Right atrium auricular region (tissue), 2 donors: ENCODE data around the gene CMTM8. TPM values are rescaled to one million over a fixed set of nuclear protein-coding genes. Genes with fewer than 3 reads are reported as not detected.

Experiments
- DNase-seq: peaks from one replicate; pipeline ENCODE4 v3.0.0-alpha.2; 2019; ENCODE audit warnings: low spot score
- H3K27ac ChIP-seq, 2 donors: fragments of 200-600 bp; sonication (generic); 1 replicate in 1 of 2; 2 replicates in 1 of 2; pipeline ENCODE4 v1.5.1; 2016 to 2019
- H3K27me3 ChIP-seq, 2 donors: fragments of 200-600 bp; sonication (generic); one replicate each; pipeline versions ENCODE4 v1.5.1 to v1.6.0; 2017 to 2019
- H3K36me3 ChIP-seq: fragments of 200-600 bp; sonication (generic); one replicate; pipeline ENCODE4 v1.5.1; 2016
- H3K4me1 ChIP-seq, 2 donors: fragments of 200-600 bp; sonication (generic); one replicate each; pipeline versions ENCODE4 v1.5.1 to v1.6.0; 2017 to 2019
- H3K4me3 ChIP-seq, 2 donors: fragments of 200-600 bp; sonication (generic); 1 replicate in 1 of 2; 2 replicates in 1 of 2; pipeline ENCODE4 v1.5.1; 2017 to 2019; ENCODE audit warnings: mild to moderate bottlenecking in 1 of 2, moderate library complexity in 1 of 2
- H3K9me3 ChIP-seq, 2 donors: fragments of 200-600 bp; sonication (generic); one replicate each; pipeline ENCODE4 v1.5.1; 2019
- CTCF ChIP-seq, 2 donors: fragments of 200-600 bp; sonication (generic); IDR thresholded peaks; one replicate each; pipeline ENCODE4 v1.5.1; 2019; ENCODE audit warnings: antibody characterized with exemption in 2 of 2
- total RNA-seq, 2 donors: library from RNA; depleted of rRNA; stranded (reverse); fragments of >200 nt; gene quantifications; one replicate each; pipeline ENCODE4 v1.1.0, GENCODE V29; 2016

The CMTM8 gene
- total RNA-seq, 2 donors from 2014 or later, result 3.1 to 7.1 TPM

- Histone ChIP-seq H3K9me3 (no peaks in the 10 kb centered on the region), H3K27me3 (no peaks in the 10 kb centered on the region), H3K4me1 (peaks cover 0 to 16% of the 10 kb centered on the region in 2 donors), H3K4me3 (no peak overlapping the region), H3K36me3 (no peaks in the 10 kb centered on the region), H3K27ac (peak overlapping the region in 1 of 2 donors; percentile 12)
- no peak for TF ChIP-seq CTCF (IDR thresholded peaks at IDR 0.05)
- no peak for DNase-seq
Measured at GRCh38 chr3:32413845-32414521, 175.5 kb downstream of the CMTM8 start.

- Histone ChIP-seq H3K36me3 (no peaks in the 10 kb centered on the region), H3K4me1 (peaks cover 0 to 17% of the 10 kb centered on the region in 2 donors), H3K9me3 (no peaks in the 10 kb centered on the region), H3K27ac (peak overlapping the region; percentile 12 to 35), H3K4me3 (no peak overlapping the region), H3K27me3 (no peaks in the 10 kb centered on the region)
- no peak for TF ChIP-seq CTCF (IDR thresholded peaks at IDR 0.05)
- no peak for DNase-seq
Measured at GRCh38 chr3:32414522-32415202, 176.2 kb downstream of the CMTM8 start.

- Histone ChIP-seq H3K27me3 (no peaks in the 10 kb centered on the region), H3K27ac (peak overlapping the region; percentile 17 to 46), H3K4me3 (no peak overlapping the region), H3K4me1 (peaks cover 0 to 44% of the 10 kb centered on the region in 2 donors), H3K9me3 (no peaks in the 10 kb centered on the region), H3K36me3 (no peaks in the 10 kb centered on the region)
- no peak for DNase-seq
- TF ChIP-seq CTCF (IDR thresholded peaks at IDR 0.05), result no peak
Measured at GRCh38 chr3:32419742-32420125, 181.3 kb downstream of the CMTM8 start.

Other genes with a start within 250 kb of the CMTM8 start
- 100 to 1,000 TPM; 194 to 275 TPM for gene GPD1L, start 132.1 kb upstream of the CMTM8 start, total RNA-seq
- 10 to 100 TPM in 1 of 2 donors, 1 to 10 TPM in 1; 8.2 to 10.5 TPM for gene CMTM7, start 153.2 kb downstream of the CMTM8 start, total RNA-seq